Hematopoietic multipotent progenitor cell treated with erythropoietin and hydrocortisone succinate and interleukin-3 and kit ligand, for 17 days (in vitro differentiated cells): ENCODE measurements around the gene MRPL16.
"Not testable (repeated sequence)": the region's sequence is repeated elsewhere in the genome, so short reads cannot be mapped to it uniquely, and the experiment has no call there.

ENCODE experiments used
- DNase-seq: peaks from one replicate; pipeline ENCODE4 v3.0.0-alpha.2; 2015; ENCODE audit warnings: low spot score

MRPL16 gene

DNA sequence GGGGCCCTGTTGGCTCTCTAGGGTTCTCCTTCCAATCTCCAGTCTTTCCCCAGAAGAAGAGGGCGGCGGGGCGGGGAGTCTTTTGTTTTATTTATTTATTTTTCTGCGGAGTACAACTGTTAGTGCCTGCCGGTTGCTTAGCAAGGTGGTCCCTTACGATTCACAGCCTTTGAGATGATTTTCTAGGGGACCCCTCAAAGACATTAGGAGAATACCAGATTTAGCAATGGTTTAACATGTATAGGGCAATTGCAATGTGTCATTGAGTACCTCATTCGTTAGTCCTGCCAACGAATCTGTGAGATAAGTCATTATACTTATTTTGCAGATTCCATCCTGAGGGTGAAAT, 307 bp upstream of the MRPL16 start:
- no peak for DNase-seq

DNA sequence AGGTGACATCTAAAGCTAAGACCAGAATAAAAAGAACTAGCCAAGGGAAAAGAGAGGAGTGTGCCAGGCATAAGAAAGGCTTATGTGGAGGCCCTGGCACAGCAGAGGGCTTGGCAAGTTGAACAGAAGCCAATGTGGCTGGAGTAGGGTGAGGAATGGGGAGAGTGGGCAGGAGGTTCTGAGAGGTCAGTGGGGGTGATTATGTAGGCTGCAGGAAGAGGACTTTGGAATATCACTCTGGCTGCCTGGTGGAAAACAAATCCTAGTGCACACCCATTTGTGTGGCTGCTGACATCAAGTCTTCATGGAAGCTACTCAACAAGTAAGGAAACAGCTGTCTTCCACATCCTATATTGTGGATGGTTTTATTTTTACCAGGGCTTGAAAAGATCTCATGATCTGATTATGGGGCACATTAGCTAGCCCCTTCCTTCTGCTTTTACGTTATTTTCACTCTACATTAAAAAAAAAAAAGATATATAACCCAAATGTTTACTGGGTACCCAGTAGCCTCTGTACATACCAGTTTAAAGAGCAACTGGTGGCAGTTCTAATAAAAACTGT, 3.4 kb downstream of the MRPL16 start:
- no peak for DNase-seq

DNA sequence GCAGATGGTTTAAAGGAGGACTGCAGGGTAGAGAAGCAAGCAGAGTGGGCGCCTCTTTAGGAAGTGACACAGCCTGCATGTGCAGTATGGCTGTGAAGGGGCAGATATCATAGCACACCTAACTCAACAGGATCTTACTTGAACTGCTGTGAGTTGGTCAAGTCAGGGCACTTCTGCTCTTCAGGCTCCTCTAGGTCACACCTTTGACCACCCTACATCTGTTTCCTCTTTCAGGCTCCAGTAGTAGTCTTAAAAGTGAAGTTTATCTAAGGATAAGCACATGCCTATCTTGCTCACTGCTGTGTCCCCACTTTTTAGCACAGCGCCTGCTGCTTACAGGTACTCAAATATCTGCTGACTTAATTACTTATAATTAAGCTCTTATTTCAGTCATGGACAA, 6.5 kb downstream of the MRPL16 start:
- DNase-seq, result no peak

DNA sequence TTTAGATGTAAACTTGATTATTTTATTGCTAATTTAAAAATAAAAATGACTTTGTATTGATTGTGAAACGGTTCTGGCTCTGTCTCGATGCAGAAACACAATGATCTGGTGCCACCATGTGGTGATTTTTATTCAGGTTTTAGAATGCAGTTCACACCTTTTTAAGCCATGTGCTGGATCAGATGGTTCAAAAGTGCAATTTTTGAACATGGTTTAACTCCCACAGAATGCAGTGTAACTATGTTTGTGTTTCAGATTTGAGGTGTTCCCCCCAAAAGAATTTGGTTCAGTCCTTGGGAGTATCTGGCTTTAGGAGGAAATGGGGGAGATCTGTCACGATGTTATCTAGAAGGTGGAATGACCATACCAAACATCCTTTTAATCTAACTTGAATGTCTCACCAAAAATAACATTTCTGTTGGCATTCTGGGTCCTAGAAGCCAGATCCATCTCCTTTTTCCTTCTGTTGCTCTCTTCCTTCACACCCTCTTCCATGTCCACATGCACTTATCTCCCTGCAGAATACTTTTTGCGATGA, 7.9 kb downstream of the MRPL16 start:
- peak; percentile 38 for DNase-seq

- no peak for DNase-seq
Measured at GRCh38 chr11:59801981-59802638, 8.5 kb downstream of the MRPL16 start.

- no peak for DNase-seq
Measured at GRCh38 chr11:59801160-59801706, 9.3 kb downstream of the MRPL16 start.

GRCh38 chr11:59800390-59801025, 10.1 kb downstream of the MRPL16 start:
- no peak for DNase-seq

- DNase-seq, result no peak
Measured at GRCh38 chr11:59794417-59794816, 16.2 kb downstream of the MRPL16 start.

DNA sequence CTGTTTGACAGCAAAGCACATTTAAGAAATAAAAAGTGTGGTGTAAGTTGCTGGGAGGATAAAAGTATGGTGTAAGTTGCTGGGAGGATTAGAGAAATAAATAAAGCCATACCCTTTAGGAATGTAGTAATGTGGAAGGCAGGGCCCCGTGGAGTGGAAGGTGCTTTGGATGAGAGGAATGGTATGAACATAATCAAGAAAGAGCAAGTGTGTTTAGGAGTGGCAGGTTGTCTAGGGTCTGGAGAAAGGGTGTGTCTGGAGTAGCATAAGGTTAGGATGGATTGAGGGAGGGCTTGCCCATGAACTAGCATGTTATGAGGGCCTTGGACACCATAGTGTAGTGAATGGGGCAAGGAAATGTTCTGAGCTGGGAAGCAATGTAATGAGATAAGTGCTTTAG, 18.1 kb downstream of the MRPL16 start:
- no peak for DNase-seq

- no peak for DNase-seq
Measured at GRCh38 chr11:59791639-59792038, 18.9 kb downstream of the MRPL16 start.

DNA sequence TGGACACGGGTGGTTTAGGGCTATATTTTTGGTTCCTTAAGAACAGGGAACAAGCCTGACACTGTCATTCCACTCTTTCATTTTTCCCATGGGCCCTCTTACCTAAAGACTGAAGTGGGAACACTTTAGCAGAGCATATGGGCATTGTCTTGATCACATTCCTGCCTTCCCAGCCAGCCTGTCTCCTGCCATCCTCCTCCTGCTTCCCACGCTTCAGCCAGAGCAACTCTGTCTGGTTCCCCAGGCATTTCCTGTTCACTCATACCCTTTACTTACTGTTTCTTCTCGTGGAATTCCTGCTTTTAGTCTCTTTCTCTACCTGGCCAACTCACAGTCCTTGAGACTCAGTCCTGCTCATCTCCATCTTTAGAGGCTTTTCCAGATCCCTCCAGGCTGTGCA, 22.8 kb downstream of the MRPL16 start:
- DNase-seq, result no peak

DNA sequence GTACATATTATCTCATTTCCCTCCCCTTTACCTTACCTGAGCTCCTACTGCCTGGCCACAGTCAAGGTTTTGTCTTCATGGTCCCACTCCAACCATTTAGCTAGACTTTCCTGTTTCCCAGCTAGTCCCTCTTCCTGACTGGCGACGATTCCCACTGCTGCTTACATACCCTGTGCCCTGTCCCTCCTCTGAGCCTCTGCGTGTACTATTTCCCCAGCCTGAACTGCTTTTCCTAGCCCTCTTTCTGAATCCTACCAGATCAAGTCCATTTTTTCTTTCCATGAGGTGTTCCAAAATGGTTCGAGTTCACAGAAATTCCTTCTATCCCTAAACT, 23.4 kb downstream of the MRPL16 start:
- no peak for DNase-seq

- DNase-seq, result no peak
Measured at GRCh38 chr11:59785818-59786217, 24.8 kb downstream of the MRPL16 start.

GRCh38 chr11:59784441-59784840, 26.1 kb downstream of the MRPL16 start:
- DNase-seq, result not testable (repeated sequence)

GRCh38 chr11:59783632-59784090, 26.9 kb downstream of the MRPL16 start:
- DNase-seq, result no peak

- DNase-seq, result no peak
Measured at GRCh38 chr11:59782080-59782479, 28.5 kb downstream of the MRPL16 start.

- no peak for DNase-seq
Measured at GRCh38 chr11:59779487-59779886, 31.1 kb downstream of the MRPL16 start.

DNA sequence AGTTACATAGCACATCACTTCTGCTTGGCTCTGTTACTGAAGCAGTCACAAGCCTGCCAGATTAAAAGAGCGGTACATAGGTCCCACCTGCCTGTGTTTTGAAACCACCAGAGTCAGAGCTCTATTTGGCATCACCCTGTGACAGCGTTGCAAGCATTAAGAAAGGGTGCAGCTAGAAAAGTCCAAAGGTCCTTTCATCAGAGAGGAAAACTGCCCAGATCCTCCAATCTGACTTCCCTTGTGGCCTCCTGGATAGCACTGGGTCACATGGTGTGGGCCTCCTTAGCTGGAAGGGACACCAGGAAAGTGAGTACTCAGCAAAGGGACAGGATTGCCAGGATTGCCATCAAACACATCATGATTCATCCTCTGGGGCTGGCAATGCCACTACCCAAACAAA, 32.5 kb downstream of the MRPL16 start:
- no peak for DNase-seq

GRCh38 chr11:59777104-59777503, 33.5 kb downstream of the MRPL16 start:
- DNase-seq, result no peak

GRCh38 chr11:59776210-59777066, 34.1 kb downstream of the MRPL16 start:
- DNase-seq, result no peak

DNA sequence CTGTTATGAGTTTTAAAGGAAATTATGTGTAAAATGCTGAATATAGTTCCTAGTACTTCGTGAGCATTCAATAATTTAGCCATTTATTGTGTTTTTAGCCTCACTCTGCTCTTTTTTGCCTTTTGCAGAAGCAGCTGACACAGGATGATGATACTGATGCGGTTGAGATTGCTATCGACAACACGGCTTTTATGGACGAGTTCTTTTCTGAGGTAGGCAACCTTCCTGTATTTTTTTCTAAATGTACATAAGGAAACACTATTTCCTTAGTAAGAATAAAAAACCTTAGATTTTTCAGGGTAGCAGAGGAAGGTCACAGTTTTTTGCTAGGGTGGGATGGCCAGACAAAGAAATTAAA, 37.5 kb downstream of the MRPL16 start:
- DNase-seq, result no peak

DNA sequence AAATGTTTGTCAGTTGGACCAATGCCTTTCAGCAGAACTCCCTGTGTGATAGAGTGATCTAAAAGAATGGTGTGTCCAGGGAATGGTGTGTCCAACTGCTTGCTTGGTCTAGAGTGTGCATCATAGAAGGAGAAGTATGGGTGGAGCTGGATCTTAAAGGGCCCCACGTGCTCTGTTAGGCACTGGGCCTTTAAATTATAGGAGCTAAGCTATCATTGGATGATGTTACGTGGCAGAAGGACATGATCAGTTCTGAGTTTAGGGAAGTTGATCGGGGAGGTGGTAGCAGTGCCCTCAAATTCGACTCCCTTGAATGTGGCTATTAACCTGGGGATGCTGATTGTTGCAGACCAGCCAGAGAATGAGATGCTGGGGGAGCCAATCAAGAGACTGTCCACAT, 39.0 kb downstream of the MRPL16 start:
- DNase-seq, result no peak
